ENCODE data around the gene SLBP.

- TF ChIP-seq GATA3 (IDR thresholded peaks at IDR 0.05; ENCODE audit: low read depth, low read length) (no peak), GATA2 (IDR thresholded peaks at IDR 0.05; ENCODE audit: low read depth, low read length) (no peak)
Measured at GRCh38 chr4:1738410-1738809, 26.3 kb upstream of the SLBP start.

Data from SH-SY5Y (cell line).